DND-41 (cell line): Measurements from ENCODE around the gene SLC12A8.

ENCODE experiments used
- CTCF ChIP-seq: IDR thresholded peaks from 2 replicates; pipeline ENCODE4 v1.5.1; 2012; ENCODE audit warnings: borderline replicate concordance, low read length, moderate library complexity, mild to moderate bottlenecking; ENCODE audit not compliant: poor library complexity, severe bottlenecking; ENCODE audit errors: extremely low read depth
- EZH2 ChIP-seq: IDR thresholded peaks from 3 replicates; pipeline ENCODE4 v1.6.1; 2012; ENCODE audit warnings: borderline replicate concordance, low read depth, mild to moderate bottlenecking, moderate library complexity, low read length, inconsistent platforms; ENCODE audit not compliant: severe bottlenecking

DNA sequence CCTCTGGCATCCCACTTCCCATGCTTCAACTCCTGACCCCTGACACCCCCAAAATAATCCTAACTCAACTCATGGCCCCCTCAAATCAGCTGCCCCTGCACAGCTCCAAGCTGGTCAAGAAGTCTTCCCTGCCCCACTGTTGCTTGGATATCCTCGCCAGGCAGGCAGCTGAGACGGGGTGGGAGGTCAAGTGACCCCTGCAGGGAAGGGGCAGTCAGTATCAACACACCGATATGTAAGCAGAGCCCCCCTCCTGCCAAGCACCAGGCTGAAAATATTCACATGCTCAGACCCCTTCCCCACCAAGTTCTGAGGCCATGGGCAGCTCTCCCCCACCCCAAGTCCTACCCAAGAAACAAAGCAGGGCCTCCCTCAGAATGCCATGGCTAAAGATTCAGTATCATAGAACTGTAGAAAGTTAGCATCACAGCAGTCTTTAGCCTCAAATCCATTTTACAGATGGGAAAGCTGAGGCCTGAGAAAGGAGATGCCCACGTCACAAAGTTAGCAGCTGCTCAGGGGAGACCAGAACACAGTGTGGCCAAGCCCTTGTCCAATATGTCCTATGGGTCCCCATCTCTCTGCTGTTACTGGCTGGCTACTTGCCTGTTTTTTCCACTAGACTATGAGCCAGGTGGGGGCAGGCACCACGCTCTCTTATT, 67.8 kb downstream of the SLC12A8 start:
- TF ChIP-seq CTCF (no peak), EZH2 (no peak)
